Frontal cortex (tissue), 4 donors: ENCODE data around the gene SH3PXD2A. TPM values are rescaled to one million over a fixed set of nuclear protein-coding genes. Genes with fewer than 3 reads are reported as not detected.

Source experiments
- DNase-seq, 2 donors: peaks; one replicate each; pipeline ENCODE4 v3.0.0; 2012; ENCODE audit warnings: low spot score in 2 of 2
- FAIRE-seq: peaks from 2 replicates; lab custom pipeline; 2012; peaks lifted over from hg19 to GRCh38; lab: Jason Lieb, UNC
- total RNA-seq: library from RNA; depleted of rRNA; stranded (reverse); fragments of >200 nt; gene quantifications from one replicate; pipeline ENCODE4 v1.2.3, GENCODE V29; 2014
- donor health status: control.
- donor health status: control.
- donor health status: control.

Gene SH3PXD2A
- total RNA-seq, 1 donor from 2014 or later: 6.1 TPM

DNA sequence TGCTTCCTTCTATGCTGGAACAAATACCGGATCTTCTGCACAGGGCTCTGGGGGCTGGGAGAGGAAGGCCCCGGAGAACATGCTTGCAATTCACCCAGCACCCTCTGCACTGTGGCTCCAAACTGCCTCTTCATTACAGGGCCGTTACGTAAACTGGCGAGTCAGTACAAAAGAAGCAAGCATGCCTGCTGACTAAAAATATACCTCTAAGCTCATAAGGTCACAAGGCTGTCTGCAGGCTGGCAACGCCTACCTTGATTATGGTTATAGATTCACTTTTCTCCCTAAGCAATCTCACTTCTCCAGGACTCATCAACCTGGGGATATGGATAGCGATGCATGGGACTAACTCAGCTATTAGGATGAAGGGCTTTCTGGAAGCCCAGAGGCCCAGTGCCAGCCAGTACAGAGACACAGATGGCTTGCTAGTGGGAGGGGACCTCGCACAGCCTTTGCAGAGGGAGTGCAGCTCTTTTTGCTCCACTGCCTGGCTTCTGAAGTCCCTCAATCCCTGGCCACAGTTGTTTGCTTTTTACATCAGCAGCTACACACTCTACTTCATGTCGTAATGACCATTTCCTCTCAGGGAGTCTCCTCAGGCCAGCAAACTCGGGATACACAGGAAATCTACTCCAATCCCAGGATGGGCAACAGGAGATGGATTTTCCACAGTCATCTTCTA lies 96.1 kb downstream of the SH3PXD2A start:
- DNase-seq (peak in 1 of 2 donors; percentile 49), FAIRE-seq (no peak)

DNA sequence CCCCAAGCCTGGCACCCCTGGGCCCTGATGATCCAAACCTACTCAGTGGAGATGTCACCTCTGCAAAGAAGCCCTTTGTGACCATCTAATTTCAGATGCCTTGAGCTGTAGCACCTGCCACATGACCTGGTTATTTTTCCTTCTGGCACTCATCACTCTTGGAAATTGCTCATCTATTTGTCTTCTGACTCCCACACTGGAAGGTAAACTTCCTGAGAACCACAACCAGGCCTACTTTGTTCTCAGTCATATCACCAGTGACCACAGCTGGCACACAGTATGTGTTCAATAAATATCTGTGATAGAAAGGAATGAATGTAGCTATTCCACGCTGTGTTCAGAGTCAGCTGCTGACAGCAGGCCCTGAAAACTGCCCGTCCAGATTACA lies 97.1 kb downstream of the SH3PXD2A start:
- no peak for FAIRE-seq
- DNase-seq: no peak

DNA sequence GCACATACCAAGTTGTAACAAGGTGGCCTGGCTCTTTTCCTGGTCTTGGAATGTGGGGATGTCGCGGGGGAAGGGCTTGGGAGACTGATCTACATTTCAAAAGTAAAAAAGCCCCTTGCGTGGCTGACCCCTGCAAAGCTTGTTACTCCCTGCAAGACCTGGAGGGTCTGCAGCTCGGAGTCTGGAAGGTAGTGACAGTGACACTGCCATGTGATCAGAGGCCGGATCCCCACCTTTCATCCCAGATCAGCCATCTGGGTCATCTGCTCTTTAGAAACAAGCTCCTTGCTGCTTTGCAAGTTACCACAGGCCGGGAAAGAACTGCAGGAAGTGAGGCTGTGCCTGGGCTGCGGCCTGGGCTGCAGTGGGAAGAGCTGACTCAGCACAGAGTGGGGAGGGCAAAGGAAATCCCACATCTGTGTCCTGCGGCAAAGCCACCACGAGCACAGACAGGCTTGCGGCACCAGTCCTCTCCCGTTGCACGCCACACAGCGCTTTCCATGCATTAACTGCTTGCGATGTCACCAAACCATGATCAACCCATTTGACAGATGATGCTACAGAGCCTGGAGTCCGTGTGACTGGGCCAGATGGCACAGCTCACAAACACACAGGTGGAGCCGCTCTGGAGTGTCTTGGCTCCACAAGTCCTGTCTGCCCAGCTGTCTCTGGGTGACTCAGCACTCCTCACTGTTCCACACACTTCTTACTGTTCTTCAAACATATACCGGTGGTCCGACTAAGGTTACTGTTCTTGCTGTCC lies 97.7 kb downstream of the SH3PXD2A start:
- DNase-seq: no peak
- no peak for FAIRE-seq

DNA sequence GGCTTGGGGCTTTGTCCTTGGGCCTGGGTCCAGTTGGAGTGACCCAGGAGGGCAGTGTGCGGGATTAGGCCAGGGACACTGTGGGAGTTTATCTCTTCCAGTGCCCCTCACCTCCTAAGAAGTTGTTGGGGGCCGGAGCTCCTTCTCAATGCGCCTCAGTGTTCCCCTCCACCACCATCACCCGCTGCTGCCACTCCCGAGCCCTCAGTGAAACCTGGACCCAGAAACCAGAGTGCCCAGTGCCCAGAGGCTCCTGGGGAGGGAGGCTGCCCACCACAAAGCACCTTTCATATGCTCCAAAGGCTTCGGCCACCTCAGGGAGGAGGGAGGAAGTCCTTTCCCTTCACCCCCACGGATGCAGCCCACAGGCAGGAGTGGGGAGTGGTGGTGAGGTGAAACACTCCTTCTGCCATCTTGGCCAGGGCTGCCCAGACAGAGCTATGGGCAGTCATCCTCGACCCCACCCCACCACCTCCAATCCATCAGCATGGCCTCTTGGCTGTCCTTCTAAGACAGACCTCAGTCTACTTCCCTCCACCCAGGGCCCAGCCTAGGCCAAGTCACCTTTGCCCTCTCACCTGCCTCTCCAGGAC lies 99.0 kb downstream of the SH3PXD2A start:
- FAIRE-seq: no peak
- DNase-seq: no peak

DNA sequence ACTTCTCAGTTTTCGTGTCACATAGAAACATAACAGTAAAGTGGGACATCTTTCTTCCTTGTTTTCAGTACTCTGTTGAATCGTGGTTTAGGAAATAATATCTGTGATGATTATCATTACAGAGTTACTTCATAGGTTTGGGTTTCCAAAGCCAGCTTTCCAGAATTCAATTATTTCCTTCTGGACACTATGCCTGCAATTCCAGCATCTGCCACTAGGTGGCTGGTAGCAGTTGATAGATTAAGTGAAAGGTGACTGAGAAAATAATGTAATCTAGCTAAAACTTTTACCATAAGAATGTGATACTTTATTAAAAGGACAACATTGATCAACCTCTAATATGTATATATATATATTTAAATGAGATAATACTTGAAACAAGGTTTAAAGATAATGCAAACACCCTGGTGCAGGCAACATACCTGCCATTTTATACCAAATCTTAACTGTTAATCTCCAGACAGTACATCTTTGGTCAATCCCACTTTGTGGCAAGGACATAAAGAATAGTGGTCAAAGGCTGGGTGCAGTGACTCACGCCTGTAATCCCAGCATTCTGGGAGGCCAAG lies 102.6 kb downstream of the SH3PXD2A start:
- FAIRE-seq: no peak

GRCh38 chr10:103751667-103752290 lies 103.6 kb downstream of the SH3PXD2A start:
- no peak for FAIRE-seq

More for the DNA sequence above, 102.6 kb downstream of the SH3PXD2A start:
- DNase-seq: no peak

DNA sequence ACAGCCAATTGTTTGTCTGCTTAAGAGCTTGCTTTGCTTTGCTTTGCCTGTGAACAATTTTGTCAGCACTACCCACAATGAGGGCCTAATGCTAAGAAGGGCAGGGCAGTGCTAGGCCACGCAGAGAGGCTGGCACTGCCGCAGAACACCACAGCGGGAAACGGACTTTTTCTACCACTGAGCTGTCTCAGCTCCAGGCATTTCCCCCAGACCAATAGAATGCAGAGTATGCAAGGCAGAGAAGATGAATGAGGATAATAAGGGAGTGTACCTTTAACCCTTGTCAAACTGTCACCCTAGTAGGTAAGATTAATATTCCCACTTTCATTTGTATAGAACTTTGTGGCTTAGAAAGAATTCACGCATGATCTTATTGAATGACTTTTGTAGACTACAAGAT lies 104.5 kb downstream of the SH3PXD2A start:
- no peak for DNase-seq
- FAIRE-seq: no peak

More at GRCh38 chr10:103751667-103752290, 103.6 kb downstream of the SH3PXD2A start:
- no peak for DNase-seq

- DNase-seq: no peak
- FAIRE-seq: no peak
These were observed 105.6 kb downstream of the SH3PXD2A start for GRCh38 chr10:103749779-103750178.

GRCh38 chr10:103748020-103748419 lies 107.4 kb downstream of the SH3PXD2A start:
- no peak for DNase-seq
- FAIRE-seq: no peak

- no peak for DNase-seq
- no peak for FAIRE-seq
These were observed 108.0 kb downstream of the SH3PXD2A start for GRCh38 chr10:103747193-103747865.

GRCh38 chr10:103746598-103746997 lies 108.8 kb downstream of the SH3PXD2A start:
- no peak for DNase-seq
- FAIRE-seq: no peak

DNA sequence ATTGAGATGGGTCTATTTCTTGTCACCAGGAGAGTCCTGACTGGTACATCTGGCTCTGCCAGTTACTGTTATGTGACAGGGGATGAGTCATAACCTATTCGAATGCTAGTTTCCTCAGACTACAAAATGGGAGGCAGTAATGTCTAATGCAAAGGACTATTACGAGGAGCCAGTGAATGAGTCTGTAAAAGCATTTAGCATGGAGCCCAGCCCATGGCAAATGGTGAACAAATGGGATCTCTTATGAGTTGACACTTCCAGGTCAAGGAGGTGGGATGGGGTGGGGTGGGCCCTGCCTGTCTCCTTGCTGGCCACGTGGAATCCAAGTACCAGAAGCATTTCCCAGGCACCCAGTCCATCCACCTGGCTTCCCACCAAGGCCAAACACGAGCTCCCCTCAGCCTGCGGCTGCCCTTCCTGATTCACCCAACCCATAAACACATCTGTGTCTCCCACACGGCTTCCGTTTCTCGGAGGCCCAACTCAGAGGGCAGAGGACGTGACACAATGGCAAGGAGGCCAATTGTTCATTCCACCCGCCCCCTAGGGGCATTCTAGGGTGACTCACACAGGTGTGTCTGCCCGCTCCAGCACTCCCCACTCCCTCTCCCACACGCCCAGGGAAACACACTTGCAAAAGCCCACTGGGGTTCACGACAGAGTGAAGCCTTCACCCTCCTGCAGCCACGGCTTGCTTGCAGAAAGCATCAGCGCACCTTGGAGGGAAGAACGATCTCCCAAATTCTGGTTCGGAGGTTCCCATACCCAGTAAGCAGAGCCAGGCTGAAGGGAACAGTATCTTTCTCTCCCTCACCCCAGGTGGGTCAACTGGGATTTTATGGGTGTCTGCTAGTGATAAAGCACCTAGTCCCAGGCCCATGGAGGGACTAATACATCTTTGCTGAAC lies 109.8 kb downstream of the SH3PXD2A start:
- FAIRE-seq (no peak), DNase-seq (no peak)

DNA sequence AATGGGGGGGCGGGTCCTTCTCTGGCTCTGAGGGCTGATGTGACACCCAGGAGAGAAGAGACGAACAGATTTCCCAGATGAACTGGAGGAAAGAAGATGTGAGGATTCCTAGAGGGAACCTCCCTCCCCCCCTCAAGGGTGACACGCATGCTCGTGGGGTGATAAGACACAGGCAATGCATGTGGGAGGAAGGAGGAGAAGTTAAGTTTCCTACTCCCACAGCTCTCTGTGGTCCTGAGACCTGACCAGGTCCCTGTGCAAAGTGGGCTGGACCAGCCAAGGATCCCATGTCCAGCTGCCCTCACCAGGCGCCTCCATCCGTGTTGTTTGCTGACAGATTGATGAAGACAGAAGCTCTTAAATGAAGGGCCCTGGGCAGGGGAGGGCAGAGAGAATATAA lies 112.6 kb downstream of the SH3PXD2A start:
- FAIRE-seq (no peak), DNase-seq (no peak)

DNA sequence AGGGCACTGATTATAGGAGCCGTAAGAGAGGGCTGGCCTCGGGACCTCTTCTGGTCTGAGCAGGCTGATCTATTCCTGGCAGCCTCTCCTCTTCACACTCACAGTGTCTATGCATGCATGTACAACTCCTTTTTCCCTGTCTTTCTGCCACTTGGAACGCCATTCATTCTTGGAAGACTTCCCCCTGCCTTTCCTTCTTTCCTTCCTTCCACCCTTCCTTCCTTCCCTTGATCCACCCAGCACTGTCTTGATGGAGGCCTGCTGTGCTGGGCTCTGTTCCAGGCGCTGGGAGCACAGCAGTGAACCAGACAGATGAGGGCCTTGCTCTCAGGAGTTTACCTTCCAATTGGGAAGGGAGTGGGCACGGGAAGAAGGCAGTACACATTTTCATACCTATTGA lies 114.8 kb downstream of the SH3PXD2A start:
- DNase-seq: no peak
- FAIRE-seq: no peak

DNA sequence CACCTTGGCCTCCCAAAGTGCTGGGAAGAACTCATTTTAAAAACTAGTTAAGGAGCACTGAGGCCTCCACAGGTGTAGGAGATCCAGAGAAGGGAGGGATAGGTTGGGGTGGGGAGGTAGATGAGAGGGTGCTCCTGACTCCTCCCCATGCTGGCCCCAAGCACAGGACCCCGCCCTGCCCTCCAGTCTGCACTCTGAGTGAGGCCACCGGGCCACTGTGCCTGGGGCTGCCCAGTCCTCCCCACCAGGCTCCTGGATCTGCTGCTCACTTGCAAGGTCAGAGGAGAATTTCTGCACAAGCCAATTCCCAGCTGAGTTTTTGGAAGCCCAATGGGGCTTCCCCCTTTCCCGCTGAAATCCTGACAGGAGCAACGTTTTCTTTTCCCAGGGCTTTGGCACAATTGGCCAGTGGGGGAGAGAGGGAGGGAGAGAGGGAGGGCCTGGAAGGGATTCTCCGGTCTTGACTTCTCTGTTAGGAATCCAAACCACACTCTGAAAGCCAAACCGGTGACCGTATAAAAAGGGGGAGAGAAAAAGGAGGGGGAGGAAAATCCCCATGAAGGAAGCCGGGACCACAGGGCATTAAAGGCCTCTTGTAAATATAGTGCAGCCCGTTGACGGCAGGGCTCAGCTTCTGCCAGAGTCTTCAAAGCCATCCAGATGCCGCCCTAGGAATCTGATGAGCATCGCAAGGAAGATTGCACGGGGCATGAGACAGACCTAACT lies 116.2 kb downstream of the SH3PXD2A start:
- no peak for FAIRE-seq
- no peak for DNase-seq

DNA sequence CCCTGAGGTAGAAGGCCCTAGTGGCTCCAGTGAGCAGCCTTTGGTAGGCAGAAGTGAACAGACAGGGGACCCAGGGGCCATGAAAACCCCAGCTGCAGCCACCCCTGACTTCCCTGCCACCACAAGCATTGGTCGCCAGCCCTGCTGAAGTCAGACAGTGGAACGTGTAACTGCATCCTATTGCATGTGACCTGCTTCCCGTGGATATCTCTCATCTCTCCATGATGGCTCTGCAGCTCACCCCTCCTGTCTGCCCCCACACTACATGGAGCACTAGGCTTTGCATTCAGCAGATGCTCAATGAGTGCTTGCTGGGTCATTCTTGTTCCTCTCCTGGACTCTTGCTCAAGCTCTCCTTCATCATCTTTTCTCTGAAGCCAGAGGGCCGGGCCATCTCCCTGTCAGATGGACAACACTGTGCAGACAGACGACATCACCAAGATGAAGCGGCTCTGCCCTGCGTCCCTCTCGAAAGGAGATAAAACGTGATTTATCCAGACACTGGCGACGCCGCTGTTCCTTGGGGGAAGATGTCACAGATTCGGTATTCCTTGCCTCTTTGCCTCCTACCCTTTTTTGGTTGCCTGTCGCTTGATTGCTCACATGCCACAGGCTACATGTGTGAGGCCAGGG lies 117.5 kb downstream of the SH3PXD2A start:
- no peak for FAIRE-seq
- DNase-seq: no peak

GRCh38 chr10:103736763-103737162 lies 118.6 kb downstream of the SH3PXD2A start:
- no peak for DNase-seq
- FAIRE-seq: no peak

DNA sequence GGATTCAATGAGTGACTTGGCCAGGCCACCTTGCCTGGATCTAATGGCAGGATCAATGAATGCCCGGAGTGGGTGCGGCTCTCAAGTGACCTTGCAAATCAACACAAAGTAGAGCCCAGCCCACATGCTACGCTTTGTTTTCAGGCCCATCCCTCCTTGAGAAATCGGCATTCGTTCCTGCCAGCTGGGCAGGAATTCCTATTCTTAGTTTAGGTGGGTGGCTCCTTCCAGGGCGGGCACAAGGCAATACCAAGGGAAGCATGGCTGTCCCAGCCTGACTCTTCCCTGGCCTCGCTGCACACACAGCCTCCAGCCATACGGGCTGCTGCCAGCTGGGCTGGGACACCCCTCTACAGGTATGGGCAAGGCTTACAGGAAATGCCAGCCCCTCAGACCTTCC lies 119.3 kb downstream of the SH3PXD2A start:
- FAIRE-seq (no peak), DNase-seq (no peak)
